Measurements from ENCODE around the gene RHBDL2. TPM values are rescaled to one million over a fixed set of nuclear protein-coding genes. Genes with fewer than 3 reads are reported as not detected.
A peak's percentile ranks its signal among the peaks of the same experiment; 100 is the strongest.

RHBDL2 gene
- total and polyA plus RNA-seq, 9 of the 15 experiments (the other 6 are each of a cell fraction or from before 2014, with no cell fraction given), result not detected

DNA sequence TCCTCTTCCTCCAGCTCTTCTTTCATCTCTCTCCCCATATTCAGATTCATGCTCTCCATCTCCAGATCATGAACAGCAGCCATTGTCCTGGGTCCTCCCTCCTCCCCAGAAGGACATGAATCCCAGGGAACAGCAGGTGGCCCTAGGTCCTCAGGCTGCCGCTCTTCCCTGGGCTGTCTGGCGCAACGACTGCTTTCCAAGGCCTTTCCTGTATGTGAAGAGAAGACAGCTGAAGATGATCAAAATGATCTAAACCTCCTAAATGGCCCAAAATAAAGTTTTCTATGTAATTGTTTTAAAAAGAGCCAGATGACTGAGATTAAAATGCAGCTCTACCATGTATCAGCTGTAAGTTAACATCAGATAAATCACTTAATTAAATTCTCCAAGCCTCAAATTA is 22.5 kb downstream of the RHBDL2 start (continued):
- TF ChIP-seq, protein P1, sequence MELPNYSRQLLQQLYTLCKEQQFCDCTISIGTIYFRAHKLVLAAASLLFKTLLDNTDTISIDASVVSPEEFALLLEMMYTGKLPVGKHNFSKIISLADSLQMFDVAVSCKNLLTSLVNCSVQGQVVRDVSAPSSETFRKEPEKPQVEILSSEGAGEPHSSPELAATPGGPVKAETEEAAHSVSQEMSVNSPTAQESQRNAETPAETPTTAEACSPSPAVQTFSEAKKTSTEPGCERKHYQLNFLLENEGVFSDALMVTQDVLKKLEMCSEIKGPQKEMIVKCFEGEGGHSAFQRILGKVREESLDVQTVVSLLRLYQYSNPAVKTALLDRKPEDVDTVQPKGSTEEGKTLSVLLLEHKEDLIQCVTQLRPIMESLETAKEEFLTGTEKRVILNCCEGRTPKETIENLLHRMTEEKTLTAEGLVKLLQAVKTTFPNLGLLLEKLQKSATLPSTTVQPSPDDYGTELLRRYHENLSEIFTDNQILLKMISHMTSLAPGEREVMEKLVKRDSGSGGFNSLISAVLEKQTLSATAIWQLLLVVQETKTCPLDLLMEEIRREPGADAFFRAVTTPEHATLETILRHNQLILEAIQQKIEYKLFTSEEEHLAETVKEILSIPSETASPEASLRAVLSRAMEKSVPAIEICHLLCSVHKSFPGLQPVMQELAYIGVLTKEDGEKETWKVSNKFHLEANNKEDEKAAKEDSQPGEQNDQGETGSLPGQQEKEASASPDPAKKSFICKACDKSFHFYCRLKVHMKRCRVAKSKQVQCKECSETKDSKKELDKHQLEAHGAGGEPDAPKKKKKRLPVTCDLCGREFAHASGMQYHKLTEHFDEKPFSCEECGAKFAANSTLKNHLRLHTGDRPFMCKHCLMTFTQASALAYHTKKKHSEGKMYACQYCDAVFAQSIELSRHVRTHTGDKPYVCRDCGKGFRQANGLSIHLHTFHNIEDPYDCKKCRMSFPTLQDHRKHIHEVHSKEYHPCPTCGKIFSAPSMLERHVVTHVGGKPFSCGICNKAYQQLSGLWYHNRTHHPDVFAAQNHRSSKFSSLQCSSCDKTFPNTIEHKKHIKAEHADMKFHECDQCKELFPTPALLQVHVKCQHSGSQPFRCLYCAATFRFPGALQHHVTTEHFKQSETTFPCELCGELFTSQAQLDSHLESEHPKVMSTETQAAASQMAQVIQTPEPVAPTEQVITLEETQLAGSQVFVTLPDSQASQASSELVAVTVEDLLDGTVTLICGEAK (IDR thresholded peaks at IDR 0.05), result peak; percentile 20; the same call in 1 of the 2 replicates
- TF ChIP-seq, protein P1 (CRISPR knock-in tag; IDR thresholded peaks at IDR 0.05), result no peak
- TF ChIP-seq RAD21 (CRISPR knock-in tag; conservative IDR thresholded peaks at IDR 0.05 in 1 of 2, IDR thresholded peaks at IDR 0.05 in 1 of 2) (peak in 1 of 2 experiments; percentile 42; a peak in 1 of 4 replicates), FOXJ2 (tag; IDR thresholded peaks at IDR 0.05) (no peak)
- TF ChIP-seq, protein P2, sequence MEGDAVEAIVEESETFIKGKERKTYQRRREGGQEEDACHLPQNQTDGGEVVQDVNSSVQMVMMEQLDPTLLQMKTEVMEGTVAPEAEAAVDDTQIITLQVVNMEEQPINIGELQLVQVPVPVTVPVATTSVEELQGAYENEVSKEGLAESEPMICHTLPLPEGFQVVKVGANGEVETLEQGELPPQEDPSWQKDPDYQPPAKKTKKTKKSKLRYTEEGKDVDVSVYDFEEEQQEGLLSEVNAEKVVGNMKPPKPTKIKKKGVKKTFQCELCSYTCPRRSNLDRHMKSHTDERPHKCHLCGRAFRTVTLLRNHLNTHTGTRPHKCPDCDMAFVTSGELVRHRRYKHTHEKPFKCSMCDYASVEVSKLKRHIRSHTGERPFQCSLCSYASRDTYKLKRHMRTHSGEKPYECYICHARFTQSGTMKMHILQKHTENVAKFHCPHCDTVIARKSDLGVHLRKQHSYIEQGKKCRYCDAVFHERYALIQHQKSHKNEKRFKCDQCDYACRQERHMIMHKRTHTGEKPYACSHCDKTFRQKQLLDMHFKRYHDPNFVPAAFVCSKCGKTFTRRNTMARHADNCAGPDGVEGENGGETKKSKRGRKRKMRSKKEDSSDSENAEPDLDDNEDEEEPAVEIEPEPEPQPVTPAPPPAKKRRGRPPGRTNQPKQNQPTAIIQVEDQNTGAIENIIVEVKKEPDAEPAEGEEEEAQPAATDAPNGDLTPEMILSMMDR (IDR thresholded peaks at IDR 0.05 in 2 of 3, conservative IDR thresholded peaks at IDR 0.05 in 1 of 3; ENCODE audit: insufficient read depth in 2 of 3, low read depth in 1 of 3, low read length in 3 of 3), result peak; percentile 17 to 44 (median 20); a peak in 2 of 6 replicates

Measured in K562 (cell line).